PC-3 (cell line): ENCODE measurements around the gene CDK19. TPM values are rescaled to one million over a fixed set of nuclear protein-coding genes. Genes with fewer than 3 reads are reported as not detected.
"Not testable (repeated sequence)": the region's sequence is repeated elsewhere in the genome, so short reads cannot be mapped to it uniquely, and the experiment has no call there.

Source experiments
- ATAC-seq: fragments of 200-7000 bp; cut with Tn5 transposase; 2 replicates; pipeline ENCODE4 v1.9.1; 2020; ENCODE audit warnings: mild to moderate bottlenecking, moderate library complexity
- BruUV-seq: library from RNA; stranded (reverse); fragments of 400-500 nt; replicated peaks from 2 replicates; lab custom pipeline; 2021; lab: Mats Ljungman, UMichigan
- CTCF ChIA-PET: fragments of 300-600 bp; sonication (Branson Sonifier 250); formaldehyde crosslinking; loops from one replicate; lab custom pipeline; 2022; ENCODE audit warnings: antibody characterized with exemption; lab: Charles Lee
- POLR2A ChIA-PET: fragments of 300-600 bp; sonication (Branson Sonifier 250); formaldehyde crosslinking; loops from one replicate; lab custom pipeline; 2022; ENCODE audit warnings: antibody characterized with exemption; ENCODE audit not compliant: unreplicated experiment; lab: Charles Lee
- DNase-seq: peaks from one replicate; pipeline ENCODE4 v3.0.0-alpha.2; 2015
- H2AFZ ChIP-seq: fragments of 300-600 bp; sonication (generic); 2 replicates; pipeline ENCODE4 v1.6.0; 2016; ENCODE audit warnings: antibody characterized with exemption, low read length
- H3F3A ChIP-seq: fragments of 300-600 bp; sonication (generic); one replicate; pipeline ENCODE4 v1.6.0; 2017; ENCODE audit warnings: antibody characterized with exemption, low read length, control low read depth, mild to moderate bottlenecking; ENCODE audit not compliant: unreplicated experiment
- H3K27ac ChIP-seq: fragments of 300-600 bp; sonication (generic); 2 replicates; pipeline ENCODE4 v1.5.1; 2016; ENCODE audit warnings: mild to moderate bottlenecking, low read length
- H3K27me3 ChIP-seq: fragments of 300-600 bp; sonication (generic); 2 replicates; pipeline ENCODE4 v1.6.1; 2016; ENCODE audit warnings: low read length, mixed read lengths
- H3K36me3 ChIP-seq: fragments of 300-600 bp; sonication (generic); 2 replicates; pipeline ENCODE4 v1.6.1; 2016; ENCODE audit warnings: low read depth, mixed run types, low read length, mixed read lengths
- H3K4me1 ChIP-seq: fragments of 300-600 bp; sonication (generic); 2 replicates; pipeline ENCODE4 v1.5.1; 2016; ENCODE audit warnings: low read length; ENCODE audit not compliant: insufficient read depth
- H3K4me2 ChIP-seq: fragments of 300-600 bp; sonication (generic); 2 replicates; pipeline ENCODE4 v1.6.0; 2016; ENCODE audit warnings: low read length
- H3K4me3 ChIP-seq: fragments of 300-600 bp; sonication (generic); 2 replicates; pipeline ENCODE4 v1.5.1; 2016; ENCODE audit warnings: mild to moderate bottlenecking, low read length, mixed read lengths
- H3K79me2 ChIP-seq: fragments of 300-600 bp; sonication (generic); 2 replicates; pipeline ENCODE4 v1.6.1; 2017; ENCODE audit warnings: low read length, mixed read lengths
- H3K9ac ChIP-seq: fragments of 300-600 bp; sonication (generic); 2 replicates; pipeline ENCODE4 v1.6.0; 2016; ENCODE audit warnings: mild to moderate bottlenecking, low read length
- H3K9me2 ChIP-seq: fragments of 300-600 bp; sonication (generic); replicated peaks from 2 replicates; pipeline ENCODE4 v1.6.1; 2016; ENCODE audit warnings: mixed run types, low read length, mixed read lengths
- H3K9me3 ChIP-seq: fragments of 300-600 bp; sonication (generic); 2 replicates; pipeline ENCODE4 v1.6.1; 2016; ENCODE audit warnings: low read length, mixed read lengths
- H4K20me1 ChIP-seq: fragments of 300-600 bp; sonication (generic); 2 replicates; pipeline ENCODE4 v1.6.1; 2016; ENCODE audit warnings: low read length, mixed read lengths
- CTCF ChIP-seq: fragments of 300-600 bp; sonication (generic); conservative IDR thresholded peaks from 2 replicates; pipeline ENCODE4 v1.5.1; 2017; ENCODE audit warnings: antibody characterized with exemption, low read depth, mild to moderate bottlenecking, low read length
- EZH2 ChIP-seq: fragments of 300-600 bp; sonication (generic); IDR thresholded peaks from one replicate; pipeline ENCODE4 v1.6.1; 2017; ENCODE audit warnings: antibody characterized with exemption, mild to moderate bottlenecking, low read length; ENCODE audit not compliant: unreplicated experiment
- EZH2phosphoT487 ChIP-seq: fragments of 300-600 bp; sonication (generic); IDR thresholded peaks from 2 replicates; pipeline ENCODE4 v1.6.1; 2018; ENCODE audit warnings: mild to moderate bottlenecking, antibody characterized with exemption, low read length, borderline replicate concordance
- intact Hi-C: fragments of 100-400 bp; cut with micrococcal nuclease; formaldehyde crosslinking; loops from 2 replicates; pipeline ENCODE4 v1.9.0; 2023
- total RNA-seq: library from RNA; depleted of rRNA; stranded (reverse); fragments of >200 nt; gene quantifications from 2 replicates; pipeline ENCODE4 v1.2.3, GENCODE V29; 2014

CDK19 gene
- total RNA-seq, 1 experiment from 2014 or later, result 4.2 TPM

- Histone ChIP-seq H3K9me3 (no peaks in the 10 kb centered on the region), H3K4me3 (no peak overlapping the region), H3K27me3 (no peaks in the 10 kb centered on the region), H3K36me3 (no peaks in the 10 kb centered on the region), H4K20me1 (no peaks in the 10 kb centered on the region), H3K27ac (no peak overlapping the region), H3F3A (no peaks in the 10 kb centered on the region), H3K9me2 (no peaks in the 10 kb centered on the region), H3K4me1 (no peaks in the 10 kb centered on the region), H2AFZ (no peak overlapping the region), H3K9ac (no peak overlapping the region), H3K4me2 (no peak overlapping the region), H3K79me2 (no peaks in the 10 kb centered on the region)
- ChIA-PET POLR2A (no interaction called here), CTCF (no interaction called here)
- intact Hi-C loops, result no loop called here
- no peak for DNase-seq
- no peak for ATAC-seq
- TF ChIP-seq CTCF (no peak), EZH2 (no peak), EZH2phosphoT487 (no peak)
- BruUV-seq, result no TSS peak
Observed at GRCh38 chr6:110589865-110590513, 225.3 kb downstream of the CDK19 start.

- no peak for TF ChIP-seq EZH2phosphoT487
- TF ChIP-seq EZH2, result no peak
- ATAC-seq, result no peak
- BruUV-seq, result no TSS peak
Observed at GRCh38 chr6:110587328-110587727, 227.9 kb downstream of the CDK19 start.

GRCh38 chr6:110581679-110582078, 233.6 kb downstream of the CDK19 start:
- Histone ChIP-seq H3K27me3 (no peaks in the 10 kb centered on the region), H2AFZ (no peak overlapping the region), H3F3A (no peaks in the 10 kb centered on the region), H4K20me1 (no peaks in the 10 kb centered on the region), H3K9me2 (no peaks in the 10 kb centered on the region), H3K4me2 (no peak overlapping the region), H3K79me2 (no peaks in the 10 kb centered on the region), H3K36me3 (no peaks in the 10 kb centered on the region), H3K9me3 (no peaks in the 10 kb centered on the region), H3K9ac (no peak overlapping the region), H3K4me1 (no peaks in the 10 kb centered on the region), H3K27ac (no peak overlapping the region), H3K4me3 (no peak overlapping the region)
- no peak for ATAC-seq
- TF ChIP-seq EZH2phosphoT487, result no peak
- no peak for TF ChIP-seq CTCF
- TF ChIP-seq EZH2, result no peak
- no peak for DNase-seq
- POLR2A ChIA-PET, result no interaction called here
- CTCF ChIA-PET, result no interaction called here
- BruUV-seq, result no TSS peak
- intact Hi-C loops, result no loop called here

More at GRCh38 chr6:110587328-110587727, 227.9 kb downstream of the CDK19 start:
- no peaks in the 10 kb centered on the region for H3F3A ChIP-seq
- intact Hi-C loops, result no loop called here
- no peaks in the 10 kb centered on the region for H3K4me1 ChIP-seq
- H3K27ac ChIP-seq, result no peak overlapping the region
- H3K9ac ChIP-seq, result no peak overlapping the region
- H3K79me2 ChIP-seq, result no peaks in the 10 kb centered on the region
- no peaks in the 10 kb centered on the region for H3K9me2 ChIP-seq
- POLR2A ChIA-PET, result no interaction called here
- H4K20me1 ChIP-seq, result no peaks in the 10 kb centered on the region
- no peak overlapping the region for H3K4me3 ChIP-seq
- DNase-seq, result no peak
- CTCF ChIA-PET, result no interaction called here
- no peak overlapping the region for H2AFZ ChIP-seq
- no peaks in the 10 kb centered on the region for H3K36me3 ChIP-seq
- no peaks in the 10 kb centered on the region for H3K27me3 ChIP-seq
- H3K9me3 ChIP-seq, result no peaks in the 10 kb centered on the region
- H3K4me2 ChIP-seq, result no peak overlapping the region

- CTCF ChIA-PET, BruUV-seq, H3K36me3 ChIP-seq, H2AFZ ChIP-seq, POLR2A ChIA-PET, H3K9ac ChIP-seq, H3K4me2 ChIP-seq, H3K9me3 ChIP-seq, H3K9me2 ChIP-seq, H3K4me1 ChIP-seq, H3K27me3 ChIP-seq, H3F3A ChIP-seq, H3K27ac ChIP-seq, H3K4me3 ChIP-seq, DNase-seq, ATAC-seq, H4K20me1 ChIP-seq, H3K79me2 ChIP-seq, intact Hi-C loops: not testable (repeated sequence)
Observed at GRCh38 chr6:110577596-110578167, 237.6 kb downstream of the CDK19 start.
